GM11168 (cell line): ENCODE measurements around the gene ABCB8.
"Not testable (repeated sequence)": the region's sequence is repeated elsewhere in the genome, so short reads cannot be mapped to it uniquely, and the experiment has no call there.

Source experiments
- in situ Hi-C: fragments of 300-500 bp; cut with MboI; formaldehyde crosslinking; loops from one replicate; pipeline ENCODE4 v1.12.0; 2022; ENCODE audit warnings: low sequenced_read_pairs; ENCODE audit not compliant: unreplicated experiment

Gene ABCB8

DNA sequence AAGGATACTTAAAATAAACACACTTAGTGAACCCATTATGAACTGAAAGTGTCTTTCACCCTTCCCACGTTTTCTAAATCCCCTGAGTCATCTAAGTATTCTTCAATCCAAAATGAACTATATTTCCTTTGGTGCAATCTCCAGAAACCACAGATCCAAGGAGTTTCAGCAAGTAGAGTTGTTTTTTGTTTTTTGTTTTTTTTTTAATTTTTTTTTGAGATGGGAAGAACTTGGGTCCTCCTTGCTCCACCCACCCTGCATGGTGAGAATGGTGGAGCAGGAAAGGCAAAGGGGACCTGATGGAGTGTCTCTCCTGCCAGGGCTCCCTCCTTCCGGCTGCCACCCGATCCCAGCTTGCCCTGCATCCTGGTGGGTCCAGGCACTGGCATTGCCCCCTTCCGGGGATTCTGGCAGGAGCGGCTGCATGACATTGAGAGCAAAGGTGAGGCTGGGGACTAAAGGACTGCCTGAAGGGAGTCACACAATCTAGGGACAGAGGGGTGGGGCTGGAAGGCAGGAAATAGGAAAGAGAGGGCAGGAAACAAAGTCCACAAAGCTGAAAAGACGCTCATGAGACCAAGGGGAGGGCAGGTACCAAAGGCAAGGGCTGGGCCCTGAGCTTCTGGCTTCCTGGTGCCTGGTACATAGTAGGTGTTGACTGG, 16.1 kb upstream of the ABCB8 start:
- in situ Hi-C loops: loop anchor here (10.0 kb wide), 1 partner anchor 107 kb away; no protein-coding TSS in a partner anchor

DNA sequence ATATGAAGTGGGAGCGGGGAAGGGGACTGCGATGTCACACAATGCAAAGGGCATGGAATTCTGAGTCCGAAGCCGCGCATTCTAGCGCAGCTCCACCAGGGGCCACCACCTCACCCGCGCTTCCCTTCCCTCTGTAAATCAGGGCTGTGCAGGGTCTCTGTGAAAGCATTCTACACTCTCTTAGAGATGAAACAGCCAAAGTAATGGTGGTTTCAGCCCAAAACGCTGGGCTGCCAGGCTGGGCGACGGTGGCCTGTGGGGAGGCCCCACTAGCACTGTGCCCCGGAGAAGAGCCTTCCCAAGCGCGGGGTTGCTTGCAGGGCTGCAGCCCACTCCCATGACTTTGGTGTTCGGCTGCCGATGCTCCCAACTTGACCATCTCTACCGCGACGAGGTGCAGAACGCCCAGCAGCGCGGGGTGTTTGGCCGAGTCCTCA, 15.3 kb upstream of the ABCB8 start:
- in situ Hi-C loops: loop anchor here (10.0 kb wide), 1 partner anchor 108 kb away; no protein-coding TSS in a partner anchor

DNA sequence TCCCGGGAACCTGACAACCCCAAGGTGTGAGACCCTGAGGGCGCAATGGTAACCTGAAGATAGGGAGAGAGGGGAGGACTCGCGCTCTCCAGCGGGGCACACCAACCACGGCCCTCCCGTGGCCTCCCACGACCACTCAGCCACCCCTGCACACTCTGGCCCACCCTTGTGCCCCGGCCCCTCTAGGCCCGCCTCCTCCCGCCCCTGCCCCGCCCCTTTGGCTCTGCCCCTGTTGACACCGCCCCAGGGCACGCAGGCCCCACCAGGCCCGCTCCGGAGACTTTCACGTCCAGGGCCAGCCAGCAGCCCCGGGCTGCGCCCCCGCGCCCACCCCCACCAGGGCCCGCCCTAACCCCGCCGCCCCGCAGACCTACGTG, 14.9 kb upstream of the ABCB8 start:
- in situ Hi-C loops: loop anchor here (10.0 kb wide), 1 partner anchor 109 kb away; no protein-coding TSS in a partner anchor

DNA sequence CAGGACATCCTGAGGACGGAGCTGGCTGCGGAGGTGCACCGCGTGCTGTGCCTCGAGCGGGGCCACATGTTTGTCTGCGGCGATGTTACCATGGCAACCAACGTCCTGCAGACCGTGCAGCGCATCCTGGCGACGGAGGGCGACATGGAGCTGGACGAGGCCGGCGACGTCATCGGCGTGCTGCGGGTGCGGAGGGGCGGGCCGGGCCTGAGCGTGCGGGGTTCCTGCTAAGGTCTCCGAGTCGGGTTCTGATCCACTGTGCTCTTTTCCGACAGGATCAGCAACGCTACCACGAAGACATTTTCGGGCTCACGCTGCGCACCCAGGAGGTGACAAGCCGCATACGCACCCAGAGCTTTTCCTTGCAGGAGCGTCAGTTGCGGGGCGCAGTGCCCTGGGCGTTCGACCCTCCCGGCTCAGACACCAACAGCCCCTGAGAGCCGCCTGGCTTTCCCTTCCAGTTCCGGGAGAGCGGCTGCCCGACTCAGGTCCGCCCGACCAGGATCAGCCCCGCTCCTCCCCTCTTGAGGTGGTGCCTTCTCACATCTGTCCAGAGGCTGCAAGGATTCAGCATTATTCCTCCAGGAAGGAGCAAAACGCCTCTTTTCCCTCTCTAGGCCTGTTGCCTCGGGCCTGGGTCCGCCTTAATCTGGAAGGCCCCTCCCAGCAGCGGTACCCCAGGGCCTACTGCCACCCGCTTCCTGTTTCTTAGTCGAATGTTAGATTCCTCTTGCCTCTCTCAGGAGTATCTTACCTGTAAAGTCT, 14.3 kb upstream of the ABCB8 start:
- in situ Hi-C loops: loop anchor here (10.0 kb wide), 1 partner anchor 109 kb away; no protein-coding TSS in a partner anchor

DNA sequence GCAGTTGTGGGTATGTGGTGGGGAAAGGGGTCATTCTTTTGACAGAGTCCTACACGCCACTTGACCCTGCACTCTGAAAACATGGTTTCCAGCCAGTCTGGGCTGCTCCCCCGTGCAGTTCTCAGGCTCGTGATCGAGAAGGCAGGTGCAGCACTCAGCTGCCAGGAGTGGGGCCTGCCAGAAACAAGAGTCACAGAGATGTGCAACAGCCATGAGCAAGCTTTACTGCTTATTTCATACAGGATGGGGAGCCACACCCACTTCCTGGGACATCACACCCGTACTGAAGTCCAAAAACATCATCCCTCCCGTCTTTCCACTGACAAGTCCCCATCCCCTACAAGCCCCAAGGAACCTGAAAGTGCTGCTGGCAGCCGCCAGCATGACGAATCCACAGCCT, 13.3 kb upstream of the ABCB8 start:
- in situ Hi-C loops: loop anchor here (10.0 kb wide), 1 partner anchor 110 kb away; no protein-coding TSS in a partner anchor

DNA sequence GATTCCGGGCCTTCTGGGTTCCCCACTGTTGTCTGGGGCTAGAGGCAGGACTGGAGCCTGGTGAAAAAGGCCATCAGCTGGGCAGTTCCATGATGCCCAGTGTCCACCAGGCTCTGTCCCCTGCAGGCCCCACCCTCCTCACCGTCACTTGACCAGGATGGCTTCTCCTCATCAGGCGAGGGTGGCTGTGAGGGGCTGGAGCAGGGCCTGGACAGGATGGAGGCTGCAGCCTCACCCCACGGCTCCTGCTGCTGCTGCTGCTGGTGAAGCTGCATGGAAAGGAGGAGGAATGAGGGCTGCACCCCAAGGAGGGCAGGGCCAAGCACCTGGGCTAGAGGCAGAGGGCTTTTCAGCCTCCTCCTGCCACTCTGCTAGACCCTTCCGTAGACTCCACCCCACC, 12.3 kb upstream of the ABCB8 start:
- in situ Hi-C loops: loop anchor here (10.0 kb wide), 1 partner anchor 111 kb away; no protein-coding TSS in a partner anchor

DNA sequence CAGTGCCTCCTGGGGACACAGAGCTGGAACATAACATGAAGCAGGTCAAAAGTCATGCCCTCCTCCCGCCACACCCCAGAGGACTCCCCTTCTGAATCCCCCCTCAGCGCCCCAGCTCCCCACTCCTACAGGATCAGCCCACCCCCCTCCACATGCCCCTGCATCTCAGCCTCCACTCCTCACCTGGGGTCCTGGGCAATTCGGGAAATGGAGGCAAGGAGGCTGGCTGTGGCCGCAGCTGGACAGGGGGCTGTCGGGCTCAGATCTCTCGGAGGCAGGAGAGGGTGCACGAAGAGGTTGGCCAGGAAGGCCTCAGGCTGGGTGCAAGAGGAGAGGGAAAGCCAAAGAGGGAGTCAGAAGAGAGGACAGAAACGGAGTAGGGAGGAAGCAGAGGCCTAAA, 11.7 kb upstream of the ABCB8 start:
- in situ Hi-C loops: loop anchor here (10.0 kb wide), 1 partner anchor 112 kb away; no protein-coding TSS in a partner anchor

DNA sequence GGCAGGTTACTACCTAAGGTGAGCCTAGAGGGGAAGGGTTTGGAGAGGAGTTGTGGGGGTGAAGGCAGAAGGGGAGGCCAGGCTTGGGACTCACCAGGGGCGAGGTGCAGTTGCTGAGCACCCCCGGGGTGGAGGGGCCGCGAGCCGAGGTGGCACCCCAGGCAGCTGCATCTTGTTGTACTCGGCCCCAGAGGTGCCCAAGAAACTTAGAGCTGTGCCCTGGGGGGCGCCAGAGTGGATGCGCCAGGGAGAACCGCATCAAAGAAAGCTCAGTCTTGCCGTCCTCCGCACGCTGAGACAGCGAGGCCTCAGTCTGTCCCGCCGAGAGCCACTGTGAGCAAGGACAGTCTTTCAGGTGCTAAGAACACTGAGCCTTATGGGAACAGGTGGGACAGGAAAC, 11.3 kb upstream of the ABCB8 start:
- in situ Hi-C loops: loop anchor here (10.0 kb wide), 1 partner anchor 112 kb away; no protein-coding TSS in a partner anchor

DNA sequence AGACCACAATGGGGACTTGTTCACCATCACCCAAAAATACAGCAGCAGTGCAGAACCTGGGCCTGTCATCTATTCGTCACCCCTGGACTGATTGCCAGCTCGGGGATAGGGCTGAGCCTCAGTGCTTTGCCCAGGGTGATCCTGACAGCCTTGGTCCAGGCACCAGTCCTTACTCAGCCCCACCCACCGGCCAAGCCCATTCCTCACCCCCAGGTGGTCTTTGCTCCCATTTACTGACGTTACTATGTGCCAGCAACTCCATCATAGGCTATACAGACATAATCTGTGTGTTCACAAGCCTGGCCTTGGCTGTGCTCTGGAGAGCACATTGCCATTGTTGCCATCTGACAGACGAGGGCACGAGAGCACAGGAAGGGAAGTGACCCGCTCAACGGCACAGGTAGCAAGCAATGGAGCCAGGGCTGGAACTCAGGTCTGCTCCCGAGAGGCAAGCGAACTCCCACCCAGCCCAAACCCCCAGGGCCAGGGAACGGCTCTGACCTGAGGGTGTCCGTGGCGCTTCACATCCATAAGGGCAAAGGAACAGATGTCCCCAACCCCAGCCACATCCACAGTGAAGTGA, 10.8 kb upstream of the ABCB8 start:
- in situ Hi-C loops: loop anchor here (10.0 kb wide), 1 partner anchor 113 kb away; no protein-coding TSS in a partner anchor

DNA sequence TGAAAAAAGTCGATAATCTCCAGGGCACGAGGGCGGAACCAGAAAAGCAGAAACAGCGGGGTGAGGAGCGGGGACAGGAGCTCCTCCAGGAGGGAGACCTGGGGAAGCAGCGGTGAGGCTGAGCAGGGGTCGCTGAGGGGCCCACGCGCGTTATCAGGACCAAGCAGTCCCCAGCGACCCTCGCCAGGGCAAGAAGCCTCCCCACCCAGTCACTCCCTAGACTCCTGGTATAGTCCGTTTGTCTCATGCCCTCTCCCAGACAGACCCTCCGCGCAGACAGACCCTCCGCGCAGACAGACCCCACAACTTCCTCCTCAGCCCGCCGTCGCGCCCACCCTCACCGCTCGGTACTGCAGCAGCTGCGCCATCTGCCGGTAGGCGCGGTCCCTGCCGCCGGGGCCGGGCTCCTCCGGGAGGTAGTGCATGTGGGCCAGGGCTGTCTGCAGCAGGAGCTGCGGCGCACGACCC, 10.3 kb upstream of the ABCB8 start:
- in situ Hi-C loops: loop anchor here (10.0 kb wide), 1 partner anchor 113 kb away; no protein-coding TSS in a partner anchor

DNA sequence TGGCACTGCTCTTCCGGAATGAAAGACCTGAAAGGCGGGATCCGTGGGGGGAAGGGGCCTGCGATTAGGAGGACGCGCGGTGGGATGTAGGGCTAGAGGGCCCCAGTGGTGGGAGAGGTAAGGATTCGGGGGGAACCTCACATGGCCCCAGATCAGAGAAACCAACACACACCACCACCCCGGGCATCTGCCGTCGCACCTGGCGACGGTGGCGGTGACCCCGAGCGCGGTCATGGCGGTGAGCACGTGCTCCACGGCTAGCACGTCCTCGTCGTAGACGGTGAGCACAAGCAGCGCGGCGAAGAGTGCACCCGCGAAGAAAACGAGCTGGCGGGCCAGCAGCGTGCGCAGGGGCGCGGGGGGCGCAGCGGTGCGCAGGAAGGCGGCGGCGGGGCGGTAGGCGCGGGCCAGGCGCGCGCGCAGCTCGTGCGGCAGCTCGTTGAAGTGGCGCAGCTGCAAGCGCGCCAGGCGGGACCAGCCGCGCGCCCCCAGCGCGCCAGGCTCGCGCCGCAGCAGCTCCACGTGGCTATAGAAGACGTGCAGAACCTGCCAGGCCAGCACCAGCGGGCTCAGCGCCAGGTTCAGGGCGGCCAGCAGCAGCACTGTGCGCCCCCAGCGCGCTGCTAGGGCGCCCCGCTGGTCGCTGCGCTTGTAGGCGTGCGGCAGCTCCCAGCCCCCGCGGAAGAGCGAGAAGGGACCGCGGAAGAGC, 9.7 kb upstream of the ABCB8 start:
- in situ Hi-C loops: loop anchor here (10.0 kb wide), 1 partner anchor 114 kb away; no protein-coding TSS in a partner anchor

DNA sequence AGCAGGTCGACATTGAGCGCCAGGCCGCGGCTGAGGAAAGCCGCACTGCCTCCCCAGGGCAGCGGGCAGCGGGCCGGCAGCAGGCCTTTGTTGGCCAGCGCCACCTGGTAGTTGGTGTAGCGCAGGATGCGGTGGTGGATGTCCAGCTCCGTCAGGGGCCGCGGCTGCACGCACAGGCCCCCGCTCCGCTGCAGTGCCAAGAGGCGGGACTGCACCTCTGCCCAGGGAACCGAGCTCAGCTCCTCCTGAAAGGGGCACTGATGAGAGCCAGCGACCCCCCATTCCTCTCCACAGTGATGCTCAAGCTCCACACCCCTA, 9.2 kb upstream of the ABCB8 start:
- in situ Hi-C loops: loop anchor here (10.0 kb wide), 1 partner anchor 114 kb away; no protein-coding TSS in a partner anchor

DNA sequence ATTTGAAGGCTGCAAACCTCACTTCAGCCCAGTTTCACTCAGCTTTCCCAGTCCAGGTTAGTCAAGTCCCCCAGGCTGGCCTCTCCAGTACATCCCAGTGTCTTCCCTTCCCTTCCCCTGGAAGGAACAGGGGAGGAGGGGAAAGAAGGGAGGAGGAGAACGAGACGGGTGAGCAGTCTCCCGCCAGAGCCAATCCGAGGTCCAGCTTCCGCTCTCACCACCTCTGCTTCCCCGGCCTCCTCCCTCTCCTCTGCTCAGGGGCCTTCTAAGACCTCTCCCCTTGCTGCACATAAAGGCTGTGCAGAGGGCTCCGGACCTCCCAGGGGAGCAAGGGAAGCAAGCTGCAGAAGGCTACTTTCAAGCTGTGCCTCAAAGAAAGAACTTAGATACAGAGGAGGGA, 8.0 kb upstream of the ABCB8 start:
- in situ Hi-C loops: no loop called here

DNA sequence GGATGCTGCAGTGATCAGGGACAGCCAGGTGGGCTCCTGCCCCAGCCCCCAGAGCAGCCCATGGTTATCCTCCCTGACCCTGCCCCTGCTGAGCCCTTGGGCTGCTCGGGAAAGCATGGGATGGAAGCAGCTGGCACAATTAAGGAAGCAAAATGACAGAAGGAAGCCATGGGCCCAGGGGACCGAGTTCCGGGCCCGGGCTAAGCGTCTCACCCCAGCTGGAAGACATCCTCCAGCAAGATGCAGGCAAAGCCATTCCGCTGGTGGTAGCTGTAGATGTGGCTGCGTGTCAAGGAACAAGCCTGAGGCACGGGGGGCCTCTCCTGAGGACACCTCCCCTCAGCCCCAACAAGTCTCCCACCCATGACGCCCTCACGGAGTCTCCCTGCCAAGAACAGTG, 5.0 kb upstream of the ABCB8 start:
- in situ Hi-C loops: no loop called here

DNA sequence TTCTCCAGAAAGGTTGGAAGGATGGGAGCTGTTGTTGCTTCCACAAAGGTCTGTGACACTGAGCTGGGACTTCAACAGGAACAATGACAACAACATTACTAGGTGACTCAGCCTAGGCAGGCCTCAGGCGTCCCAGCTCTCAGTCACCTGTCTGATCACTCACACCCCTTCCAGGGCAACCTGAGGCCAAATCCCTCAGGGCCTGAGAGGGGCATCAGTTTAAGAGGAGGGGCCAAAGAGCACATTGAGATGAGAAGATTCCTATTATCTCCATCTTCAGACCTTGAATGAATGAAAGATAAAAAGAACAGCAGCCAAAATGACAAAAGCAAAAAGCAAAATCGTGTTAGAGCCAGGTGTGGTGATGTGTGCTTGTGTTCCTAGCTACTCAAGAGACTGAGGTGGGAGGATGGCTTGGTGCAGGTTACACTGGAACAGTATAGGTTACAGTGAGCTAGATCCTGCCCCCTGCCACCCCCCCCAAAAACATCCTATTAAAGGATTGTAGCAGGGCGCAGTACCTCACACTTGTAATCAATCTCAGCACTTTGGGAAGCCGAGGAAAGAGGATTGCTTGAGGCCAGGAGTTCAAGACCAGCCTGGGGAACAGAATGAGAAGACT, 3.7 kb upstream of the ABCB8 start, which contains the start of gene ATG9B:
ATG9B (minus strand) TSS at position 60 of the 622 bp plus-strand sequence. CDS start 71 bp downstream, outside the sequence.
- in situ Hi-C loops: no loop called here

DNA sequence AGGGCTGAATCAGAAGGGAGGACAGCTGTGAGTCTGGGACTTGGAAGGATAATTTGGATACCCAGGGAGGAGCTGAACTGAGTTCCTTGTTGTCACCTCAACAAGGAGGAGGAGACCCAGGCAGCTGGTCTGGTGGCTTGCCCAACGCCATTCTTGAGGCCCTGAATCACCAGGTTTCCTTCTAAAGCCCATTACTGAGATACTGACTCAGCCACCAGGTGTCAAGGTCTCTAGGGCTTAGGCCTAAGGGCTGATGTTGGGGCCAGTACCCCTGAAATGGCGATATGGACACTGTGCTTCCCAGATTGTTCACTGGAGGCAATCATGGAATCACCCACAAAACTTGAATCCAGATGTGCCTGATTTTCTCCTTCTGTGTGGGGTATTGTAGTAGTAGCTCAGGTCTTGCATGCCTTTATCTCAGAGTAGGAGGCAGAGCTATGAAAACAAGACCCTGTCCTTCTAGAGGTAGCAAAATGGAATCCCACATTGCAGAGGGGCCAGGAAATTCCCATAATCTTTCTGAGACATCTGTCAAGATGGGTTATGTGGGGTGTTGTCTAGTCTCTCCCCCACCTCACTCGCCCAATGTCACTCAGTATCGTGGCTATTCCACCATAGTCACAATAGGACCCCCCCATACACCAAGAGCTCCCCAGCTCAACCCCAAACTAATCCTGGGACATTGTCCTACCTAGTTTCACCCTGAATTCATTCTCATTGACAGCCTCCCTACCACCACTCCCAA, 2.2 kb upstream of the ABCB8 start:
- in situ Hi-C loops: no loop called here

DNA sequence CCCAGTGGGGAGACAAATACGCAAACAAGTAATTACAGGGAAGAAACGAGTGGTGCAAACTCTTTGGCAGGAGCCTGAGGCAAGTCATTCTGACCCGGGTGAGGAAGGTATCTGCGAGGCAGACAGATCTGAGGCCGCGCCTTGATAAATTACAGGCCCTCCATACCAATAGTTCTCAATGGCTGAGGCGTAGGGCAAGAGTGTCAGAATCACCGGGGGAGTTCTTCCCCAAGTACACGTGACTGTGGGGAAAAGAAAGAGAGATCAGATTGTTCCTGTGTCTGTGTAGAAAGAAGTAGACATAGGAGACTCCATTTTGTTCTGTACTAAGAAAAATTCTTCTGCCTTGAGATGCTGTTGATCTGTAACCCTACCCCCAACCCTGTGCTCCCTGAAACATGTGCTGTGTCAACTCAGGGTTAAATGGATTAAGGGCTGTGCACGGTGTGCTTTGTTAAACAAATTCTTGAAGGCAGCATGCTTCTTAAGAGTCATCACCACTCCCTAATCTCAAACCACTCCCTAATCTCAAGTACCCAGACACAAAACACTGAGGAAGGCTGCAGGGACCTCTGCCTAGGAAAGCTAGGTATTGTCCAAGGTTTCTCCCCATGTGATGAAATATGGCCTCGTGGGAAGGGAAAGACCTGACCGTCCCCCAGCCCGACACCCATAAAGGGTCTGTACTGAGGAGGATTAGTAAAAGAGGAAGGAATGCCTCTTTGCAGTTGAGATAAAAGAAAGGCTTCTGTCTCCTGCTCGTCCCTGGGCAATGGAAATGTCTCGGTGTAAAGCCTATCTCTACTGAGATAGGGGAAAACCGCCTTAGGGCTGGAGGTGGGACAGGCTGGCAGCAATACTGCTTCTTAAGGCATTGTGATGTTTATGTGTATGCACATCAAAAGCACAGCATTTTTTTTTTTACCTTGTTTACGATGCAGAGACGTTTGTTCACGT, 1.2 kb upstream of the ABCB8 start:
- in situ Hi-C loops: not testable (repeated sequence)

DNA sequence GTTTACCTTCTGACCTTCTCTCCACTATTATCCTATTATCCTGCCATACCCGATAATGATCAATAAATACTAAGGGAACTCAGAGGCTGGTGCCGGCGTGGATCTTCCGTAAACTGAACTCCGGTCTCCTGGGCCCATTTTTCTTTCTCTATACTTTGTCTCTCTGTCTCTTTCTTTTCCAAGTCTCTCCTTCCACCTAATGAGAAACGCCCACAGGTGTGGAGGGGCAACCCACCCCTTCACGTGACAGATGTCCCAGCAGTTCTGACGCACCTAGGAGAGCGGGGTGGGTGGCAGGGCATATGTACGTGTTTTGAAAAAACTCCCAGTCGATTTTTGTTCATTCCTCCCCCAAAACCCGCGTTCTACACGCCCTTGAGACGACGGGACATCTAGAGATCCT, 521 bp upstream of the ABCB8 start:
- in situ Hi-C loops: not testable (repeated sequence)
